GM21360 (cell line): ENCODE results near the gene GALNS.
"Not testable (repeated sequence)": the region's sequence is repeated elsewhere in the genome, so short reads cannot be mapped to it uniquely, and the experiment has no call there.

Experiments
- ATAC-seq: cut with Tn5 transposase; IDR thresholded peaks from one replicate; pipeline ENCODE4 v1.9.1; 2021; ENCODE audit warnings: mild to moderate bottlenecking, moderate library complexity; ENCODE audit not compliant: unreplicated experiment

GALNS gene

DNA sequence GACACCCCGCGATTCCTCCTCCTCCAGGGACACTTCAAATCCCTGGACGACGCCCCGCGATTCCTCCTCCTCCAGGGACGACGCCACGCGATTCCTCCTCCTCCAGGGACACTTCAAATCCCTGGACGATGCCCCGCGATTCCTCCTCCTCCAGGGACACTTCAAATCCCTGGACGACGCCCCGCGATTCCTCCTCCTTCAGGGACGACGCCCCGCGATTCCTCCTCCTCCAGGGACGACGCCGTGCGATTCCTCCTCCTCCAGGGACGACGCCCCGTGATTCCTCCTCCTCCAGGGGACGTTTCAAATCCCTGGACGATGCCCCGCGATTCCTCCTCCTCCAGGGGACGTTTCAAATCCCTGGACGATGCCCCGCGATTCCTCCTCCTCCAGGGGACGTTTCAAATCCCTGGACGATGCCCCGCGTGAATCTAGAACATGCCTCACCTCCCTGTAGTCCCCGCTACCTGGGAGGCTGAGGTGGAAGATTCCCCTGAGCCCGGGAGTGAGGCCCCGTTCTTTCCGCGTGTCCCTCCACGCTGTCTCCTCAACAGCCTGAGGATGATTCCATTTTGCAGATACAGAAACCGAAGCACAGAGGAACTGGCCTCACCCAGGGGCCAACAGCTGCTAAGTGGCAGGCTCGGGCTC lies 33.1 kb upstream of the GALNS start:
- not testable (repeated sequence) for ATAC-seq

GRCh38 chr16:88888461-88889387 lies 32.0 kb upstream of the GALNS start:
- no peak for ATAC-seq

DNA sequence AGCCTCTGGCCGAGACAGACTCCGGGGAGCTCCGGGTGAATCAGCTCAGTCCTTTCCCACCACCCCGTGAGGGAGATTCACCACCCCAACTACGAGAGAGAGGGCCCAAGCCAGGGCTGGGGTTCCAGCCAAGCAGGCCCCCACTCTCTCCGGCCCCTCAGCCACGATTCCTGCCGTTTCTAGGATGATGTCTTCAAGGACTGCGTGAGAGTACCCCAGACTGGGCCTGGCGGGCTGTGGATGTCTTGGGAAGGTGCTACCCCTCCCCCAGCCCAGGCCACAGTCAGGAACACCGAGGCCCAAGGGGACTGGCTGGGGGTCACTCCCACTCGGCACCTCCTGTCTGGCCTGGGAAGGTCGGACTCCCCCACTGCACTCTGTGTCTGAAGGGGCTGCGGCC lies 31.3 kb upstream of the GALNS start:
- no peak for ATAC-seq

GRCh38 chr16:88886845-88887521 lies 30.2 kb upstream of the GALNS start:
- no peak for ATAC-seq

- no peak for ATAC-seq
Measured at GRCh38 chr16:88886420-88886844, 29.7 kb upstream of the GALNS start.

DNA sequence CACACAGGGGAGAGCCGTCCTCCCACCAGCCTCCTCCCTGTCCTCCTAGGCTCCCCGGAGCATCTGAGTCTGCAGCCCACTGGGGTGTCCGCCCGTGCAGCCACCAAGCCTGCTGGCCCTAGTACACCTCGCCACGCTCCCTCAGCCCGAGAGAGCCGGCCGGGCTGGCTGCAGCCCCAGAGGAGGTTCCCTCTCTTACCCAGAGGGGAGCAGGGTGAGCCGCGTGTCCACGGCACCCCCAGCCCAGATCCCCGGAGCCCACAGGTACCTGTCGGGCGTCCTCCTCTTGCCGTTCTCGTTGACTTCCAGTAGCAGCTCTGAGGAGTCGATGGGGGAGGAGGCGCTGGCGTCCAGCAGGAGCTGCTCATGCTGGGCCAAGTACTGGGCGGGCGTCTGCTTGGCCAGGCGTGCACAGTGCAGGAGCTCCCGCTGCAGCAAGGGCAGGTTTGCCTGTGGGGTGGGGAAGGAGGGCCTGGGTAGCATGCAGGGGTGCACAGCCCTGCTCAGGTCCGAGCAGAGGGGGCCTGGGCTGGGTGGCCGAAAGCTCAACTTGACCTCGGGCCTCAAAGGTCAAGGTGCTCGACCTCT lies 29.0 kb upstream of the GALNS start:
- ATAC-seq: no peak

DNA sequence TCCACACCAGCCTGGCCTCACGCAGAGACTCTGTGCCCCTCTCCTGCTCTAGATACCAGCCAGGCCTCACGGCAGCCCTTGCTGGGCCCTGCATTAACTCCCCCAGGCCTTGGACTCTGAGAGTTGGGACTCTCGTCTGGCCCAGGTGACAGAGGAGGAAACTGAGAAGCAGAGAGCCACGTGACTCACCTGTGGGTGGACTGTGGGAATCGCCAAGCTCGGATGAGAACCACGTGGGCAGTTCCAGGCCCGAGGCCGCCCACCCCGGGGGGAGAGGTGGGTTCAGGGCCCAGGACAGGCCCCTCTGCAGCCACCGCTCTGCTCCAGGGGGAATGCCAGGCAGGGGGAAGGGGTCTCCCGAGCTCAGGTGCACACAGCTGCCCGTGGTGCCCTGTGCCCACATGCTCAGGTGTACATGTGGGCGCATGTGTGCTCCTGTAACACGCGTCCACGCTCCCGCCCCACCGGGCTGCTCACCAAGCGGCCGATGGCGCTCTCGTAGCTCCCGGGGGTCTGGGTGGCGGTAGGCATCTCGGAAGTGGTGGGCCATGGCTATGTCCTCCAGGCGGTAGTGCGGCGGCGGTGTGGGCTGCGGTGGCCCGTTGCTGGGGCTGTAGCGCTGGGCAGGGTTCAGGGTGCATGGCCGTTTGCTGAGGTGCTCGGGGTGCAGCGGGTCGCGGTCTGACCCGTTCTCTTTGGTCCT lies 28.0 kb upstream of the GALNS start:
- ATAC-seq: no peak

- ATAC-seq: no peak
Measured at GRCh38 chr16:88883946-88884345, 27.2 kb upstream of the GALNS start.

DNA sequence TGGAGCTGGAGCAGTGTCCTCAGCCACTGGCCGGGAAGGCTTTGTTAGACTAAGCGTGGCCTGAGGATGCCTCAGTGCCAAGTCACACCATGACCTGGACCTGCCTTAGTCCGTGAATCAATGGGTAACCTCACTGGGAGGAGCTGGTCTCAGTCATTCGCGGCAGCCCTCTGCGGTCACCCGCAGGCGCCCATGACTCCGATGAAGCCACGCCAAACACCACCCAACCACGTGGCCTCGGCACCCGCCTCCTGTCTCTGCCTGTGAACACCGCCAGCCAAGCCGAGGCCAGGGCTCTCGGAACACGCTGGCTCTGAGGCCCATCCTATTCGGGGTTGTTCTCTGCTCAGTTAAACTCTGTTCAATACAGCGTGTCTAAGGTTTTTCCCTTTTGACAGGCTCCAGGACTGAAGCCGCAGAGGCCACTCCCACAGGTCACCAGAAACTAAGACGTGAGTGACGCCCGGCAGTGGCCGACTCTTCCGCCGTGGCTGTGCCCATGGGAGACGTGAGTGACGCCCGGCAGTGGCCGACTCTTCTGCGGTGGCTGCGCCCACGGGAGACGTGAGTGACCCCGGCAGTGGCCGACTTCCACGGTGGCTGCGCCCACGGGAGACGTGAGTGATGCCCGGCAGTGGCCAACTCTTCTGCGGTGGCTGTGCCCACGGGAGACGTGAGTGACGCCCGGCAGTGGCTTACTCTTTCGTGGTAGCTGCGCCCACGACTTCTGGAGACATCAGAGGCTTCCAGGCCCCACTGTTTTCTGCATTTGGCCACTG lies 26.6 kb upstream of the GALNS start:
- no peak for ATAC-seq

DNA sequence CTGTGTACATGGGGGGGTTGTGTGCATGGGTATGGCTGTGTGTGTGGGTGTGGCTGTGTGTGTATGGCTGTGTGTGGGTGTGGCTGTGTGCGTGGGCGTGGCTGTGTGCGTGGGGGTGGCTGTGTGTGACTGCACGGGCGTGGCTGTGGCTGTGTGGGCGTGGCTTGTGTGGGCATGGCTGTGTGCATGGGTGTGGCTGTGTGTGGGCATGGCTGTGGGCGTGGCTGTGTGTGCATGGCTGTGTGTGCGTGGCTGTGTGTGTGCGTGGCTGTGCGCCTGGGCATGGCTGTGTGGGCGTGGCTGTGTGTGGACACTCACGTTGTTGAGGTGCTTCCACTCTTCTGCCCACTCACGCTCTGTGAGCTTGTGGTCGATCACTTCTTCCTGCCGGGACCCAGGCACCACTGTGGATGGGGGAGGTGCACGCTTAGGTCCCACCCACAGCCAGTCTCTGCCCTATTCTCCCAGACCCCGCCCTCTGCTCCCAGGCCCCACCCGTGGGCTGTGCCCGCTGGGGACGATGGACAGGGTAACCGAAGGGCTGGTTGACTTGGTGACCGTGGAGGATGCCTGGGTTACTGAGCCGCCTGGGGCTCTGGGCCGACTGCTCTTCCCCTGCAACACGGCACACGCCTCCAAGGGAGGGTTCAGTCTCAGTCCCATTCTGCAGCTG lies 25.7 kb upstream of the GALNS start:
- no peak for ATAC-seq

- ATAC-seq: no peak
Measured at GRCh38 chr16:88881675-88882357, 25.1 kb upstream of the GALNS start.

- no peak for ATAC-seq
Measured at GRCh38 chr16:88881007-88881615, 24.4 kb upstream of the GALNS start.

- no peak for ATAC-seq
Measured at GRCh38 chr16:88880226-88881006, 23.7 kb upstream of the GALNS start.

- no peak for ATAC-seq
Measured at GRCh38 chr16:88879788-88880055, 23.0 kb upstream of the GALNS start.

DNA sequence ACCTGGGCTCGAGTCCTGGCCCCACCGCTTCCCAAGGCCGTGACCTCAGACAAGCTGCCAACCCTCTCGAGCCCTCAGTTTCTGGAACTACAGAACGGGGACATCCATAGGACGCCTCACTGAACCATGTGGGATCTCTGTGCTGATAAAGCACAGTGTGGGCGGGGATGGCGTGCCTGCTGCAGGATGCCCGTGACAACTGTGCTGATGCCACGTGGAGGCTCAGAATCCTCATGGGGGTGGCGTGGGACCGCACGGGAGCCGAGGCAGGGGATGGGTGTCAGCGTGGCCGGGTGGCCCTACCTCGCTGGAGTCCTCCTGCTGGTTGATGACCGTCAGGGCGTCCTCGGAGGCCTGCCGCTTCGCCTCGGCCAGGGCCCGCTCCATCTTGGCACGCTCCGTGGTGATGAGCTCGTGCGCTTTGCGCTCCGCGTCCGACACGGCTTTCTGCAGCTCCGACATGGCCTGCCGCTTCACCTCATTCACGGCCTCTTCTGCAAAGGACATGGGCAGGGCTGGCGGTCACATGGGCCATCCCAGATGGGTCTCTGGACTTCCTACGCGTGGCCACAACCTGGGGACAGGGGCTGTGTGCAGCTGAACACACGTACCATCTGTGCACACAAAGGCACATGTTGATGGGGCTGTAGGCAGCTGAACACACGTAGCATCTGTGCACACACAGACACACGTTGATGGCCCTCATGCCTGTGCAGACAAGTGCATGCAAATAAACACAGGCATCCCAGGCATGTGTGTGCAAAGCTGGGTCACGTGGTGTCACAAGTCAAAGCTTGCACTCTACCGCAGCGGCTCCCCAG lies 22.4 kb upstream of the GALNS start:
- ATAC-seq: no peak

DNA sequence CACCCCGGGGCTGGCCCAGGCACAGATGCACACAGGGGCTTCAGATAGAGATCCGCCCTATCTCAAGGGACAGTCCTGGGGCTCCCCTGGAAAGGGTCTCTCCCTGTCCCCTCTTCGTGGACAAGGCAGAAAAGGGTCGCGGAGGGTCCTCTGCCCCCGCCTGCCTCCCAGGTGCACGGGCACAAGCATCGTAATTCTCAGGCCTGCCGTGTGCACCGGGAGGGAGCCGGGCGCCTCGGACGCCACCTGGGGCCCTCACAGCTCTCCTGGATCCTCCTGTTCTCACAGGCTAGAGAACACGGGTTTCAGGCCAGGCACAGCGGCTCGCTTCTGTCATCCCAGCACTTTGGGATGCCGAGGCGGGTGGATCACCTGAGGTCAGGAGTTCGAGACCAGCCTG lies 21.6 kb upstream of the GALNS start:
- no peak for ATAC-seq
